Right cardiac atrium (tissue), 5 donors: ENCODE data around the gene BBX. TPM values are rescaled to one million over a fixed set of nuclear protein-coding genes. Genes with fewer than 3 reads are reported as not detected.
A peak's percentile ranks its signal among the peaks of the same experiment; 100 is the strongest.

Experiments used
- ATAC-seq, 2 donors: fragments of 200-7000 bp; cut with Tn5 transposase; one replicate each; pipeline versions ENCODE4 v1.8.0 to v1.9.1; 2020; ENCODE audit warnings: moderate library complexity in 2 of 2, mild to moderate bottlenecking in 1 of 2
- DNase-seq, 3 donors: peaks; one replicate each; pipeline ENCODE4 v3.0.0-alpha.2; 2020
- H3K27ac ChIP-seq: one replicate; pipeline ENCODE4 v1.5.1; 2013; ENCODE audit warnings: mild to moderate bottlenecking, low read length, control low read depth, moderate library complexity
- H3K27me3 ChIP-seq: one replicate; pipeline ENCODE4 v1.6.1; 2013; ENCODE audit not compliant: control insufficient read depth, insufficient read depth
- H3K4me1 ChIP-seq: one replicate; pipeline ENCODE4 v1.6.1; 2013; ENCODE audit warnings: low read length; ENCODE audit not compliant: control insufficient read depth, insufficient read depth
- H3K4me3 ChIP-seq: one replicate; pipeline ENCODE4 v1.5.1; 2013; ENCODE audit warnings: low read length, control low read depth
- H3K9me3 ChIP-seq: one replicate; pipeline ENCODE4 v1.6.1; 2013; ENCODE audit warnings: low read length; ENCODE audit not compliant: control insufficient read depth
- WGBS: extraction: QIAGEN DNeasy Blood & Tissue Kit; methylation state at CpG from one replicate; pipeline ENCODE4 v1.1.7; 2013; 5-methylcytosine and 5-hydroxymethylcytosine counted together
- intact Hi-C, 4 donors: fragments of 100-400 bp; cut with DNase I; formaldehyde crosslinking; loops; one replicate each; pipeline versions ENCODE4 v1.11.0 to v1.14.0; 2022 to 2023
- polyA plus RNA-seq: library from polyadenylated mRNA; stranded (reverse); fragments of 200-250 nt; gene quantifications from one replicate; pipeline ENCODE4 v1.2.3, GENCODE V29; 2013
- total RNA-seq, 4 donors: library from RNA; stranded (reverse); fragmentation: NEBNext Ultra II Directional; extraction: Animal tissue kit (Norgen Biotek cat#: 25700); gene quantifications; one replicate each; pipeline ENCODE4 v1.2.1, GENCODE V29; 2021
- donor health status: healthy with polysubstance abuse.
- donor health status: DM: no; HTN: yes; CAD: no.
- donor health status: DM: no; HTN: no; CAD: no.
- donor health status: DM: no; HTN: yes; CAD: no; lungs with severe emphysema.
- donor health status: DM: yes; HTN: yes; CAD: no.

BBX gene
- total and polyA plus RNA-seq, 5 donors = 10.6 to 57.1 (median 49.2) TPM

DNA sequence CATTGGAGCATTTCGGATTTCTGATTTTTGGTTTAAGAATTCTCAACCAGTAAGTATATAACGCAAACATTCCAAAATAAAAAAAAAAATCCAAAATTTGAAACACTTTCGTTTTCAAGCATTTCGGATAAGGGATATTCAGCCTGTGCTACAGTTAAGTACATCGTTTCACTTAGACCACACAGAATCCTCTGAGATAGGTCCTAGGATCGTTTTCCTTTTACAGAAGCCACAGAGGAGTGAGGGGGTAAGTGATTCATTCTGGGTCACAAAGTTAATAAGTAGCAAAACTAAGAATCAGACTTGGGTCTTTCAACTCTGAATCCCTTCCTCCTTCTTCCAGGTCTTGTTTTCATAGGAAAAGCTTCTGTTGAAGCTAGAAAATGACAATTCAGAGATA lies 249.3 kb downstream of the BBX start:
- ATAC-seq (no peak), DNase-seq (no peak)
- no peaks in the 10 kb centered on the region for H3K27me3 ChIP-seq
- no peak overlapping the region for H3K27ac ChIP-seq
- H3K4me1 ChIP-seq = no peaks in the 10 kb centered on the region
- intact Hi-C loops = no loop called here
- 91% methylated on average over 6 of the region's 6 CpGs for WGBS
- no peaks in the 10 kb centered on the region for H3K9me3 ChIP-seq
- no peak overlapping the region for H3K4me3 ChIP-seq

GRCh38 chr3:107775974-107776373 lies 253.2 kb downstream of the BBX start:
- Histone ChIP-seq H3K27ac (no peak overlapping the region), H3K9me3 (no peaks in the 10 kb centered on the region), H3K4me3 (no peak overlapping the region), H3K4me1 (no peaks in the 10 kb centered on the region), H3K27me3 (no peaks in the 10 kb centered on the region)
- no peak for DNase-seq
- WGBS = 97% methylated on average over 1 of the region's 1 CpG
- intact Hi-C loops = no loop called here
- no peak for ATAC-seq

DNA sequence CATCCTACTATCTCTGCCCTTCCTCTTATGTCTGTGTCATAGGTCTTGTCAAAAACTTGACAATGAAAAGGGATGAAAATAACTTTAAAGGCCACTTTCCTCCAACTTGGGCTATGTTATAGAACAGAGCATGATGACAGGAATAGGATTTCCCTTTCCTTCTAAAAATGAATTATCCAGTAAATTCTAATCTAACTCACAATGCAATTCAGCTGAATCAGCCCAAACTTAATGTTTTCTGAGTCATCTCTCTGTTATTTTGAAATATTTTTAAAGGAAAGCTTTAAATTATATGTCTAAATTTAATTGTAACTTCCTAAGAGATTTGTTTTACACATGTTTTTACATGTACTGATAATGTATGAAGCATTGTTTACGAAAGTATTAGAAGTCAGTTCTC lies 258.5 kb downstream of the BBX start:
- Histone ChIP-seq H3K4me1 (no peaks in the 10 kb centered on the region), H3K9me3 (no peaks in the 10 kb centered on the region), H3K27me3 (no peaks in the 10 kb centered on the region), H3K4me3 (no peak overlapping the region), H3K27ac (no peak overlapping the region)
- intact Hi-C loops = no loop called here
- DNase-seq (no peak), ATAC-seq (no peak)
- WGBS = 100% methylated on average over 1 of the region's 1 CpG

DNA sequence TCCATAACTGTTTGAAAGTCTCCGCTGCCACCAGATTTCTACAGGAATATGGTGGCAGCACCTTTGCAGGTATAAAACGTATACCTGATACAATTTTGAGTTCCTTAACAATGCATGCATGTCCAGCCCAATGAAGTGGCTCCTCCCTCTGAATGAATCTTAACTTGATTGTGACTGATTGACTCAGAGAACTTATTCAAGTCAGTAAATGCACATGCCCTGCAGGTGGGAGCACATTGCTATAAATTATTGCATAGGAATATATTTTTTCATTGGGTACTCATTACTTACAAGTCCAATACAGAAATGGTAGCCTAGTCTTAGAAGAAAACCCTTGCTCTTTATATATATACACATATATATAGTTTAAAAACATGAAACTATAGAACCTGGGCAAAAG lies 259.3 kb downstream of the BBX start:
- no peak for DNase-seq
- Histone ChIP-seq H3K27me3 (no peaks in the 10 kb centered on the region), H3K4me3 (no peak overlapping the region), H3K27ac (no peak overlapping the region), H3K4me1 (no peaks in the 10 kb centered on the region), H3K9me3 (no peaks in the 10 kb centered on the region)
- WGBS = 97% methylated on average over 2 of the region's 2 CpGs
- intact Hi-C loops = no loop called here
- no peak for ATAC-seq

DNA sequence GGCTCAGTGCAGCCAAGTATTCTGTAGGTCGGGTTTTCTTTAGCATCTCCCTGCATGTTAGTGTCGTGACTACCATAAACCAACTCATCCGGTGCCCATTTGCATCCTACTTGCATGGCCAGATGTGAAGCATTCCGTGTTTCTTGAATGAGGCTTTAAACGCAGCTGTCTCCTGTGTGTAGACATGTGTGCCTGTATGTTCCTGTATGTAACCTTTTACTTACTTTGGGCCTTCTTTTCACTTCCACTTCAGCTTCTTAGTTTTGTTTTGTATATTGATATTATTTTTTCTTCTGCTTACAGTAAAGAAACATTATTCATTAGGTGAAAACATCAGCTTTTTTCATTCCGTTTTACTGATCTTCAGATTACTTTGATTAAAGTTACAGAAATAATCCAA lies 267.9 kb downstream of the BBX start:
- H3K4me3 ChIP-seq = no peak overlapping the region
- no peaks in the 10 kb centered on the region for H3K9me3 ChIP-seq
- DNase-seq (no peak), ATAC-seq (no peak)
- WGBS = 95% methylated on average over 6 of the region's 6 CpGs
- no peak overlapping the region for H3K27ac ChIP-seq
- H3K27me3 ChIP-seq = no peaks in the 10 kb centered on the region
- H3K4me1 ChIP-seq = peaks cover 2% of the 10 kb centered on the region
- intact Hi-C loops = no loop called here

- no peak overlapping the region for H3K4me3 ChIP-seq
- DNase-seq (no peak), ATAC-seq (no peak)
- H3K27ac ChIP-seq = no peak overlapping the region
- WGBS = 86% methylated on average over 1 of the region's 1 CpG
- intact Hi-C loops = no loop called here
- H3K27me3 ChIP-seq = no peaks in the 10 kb centered on the region
- H3K4me1 ChIP-seq = peaks cover 2% of the 10 kb centered on the region
- no peaks in the 10 kb centered on the region for H3K9me3 ChIP-seq
Observed at GRCh38 chr3:107791027-107791426, 268.3 kb downstream of the BBX start.

DNA sequence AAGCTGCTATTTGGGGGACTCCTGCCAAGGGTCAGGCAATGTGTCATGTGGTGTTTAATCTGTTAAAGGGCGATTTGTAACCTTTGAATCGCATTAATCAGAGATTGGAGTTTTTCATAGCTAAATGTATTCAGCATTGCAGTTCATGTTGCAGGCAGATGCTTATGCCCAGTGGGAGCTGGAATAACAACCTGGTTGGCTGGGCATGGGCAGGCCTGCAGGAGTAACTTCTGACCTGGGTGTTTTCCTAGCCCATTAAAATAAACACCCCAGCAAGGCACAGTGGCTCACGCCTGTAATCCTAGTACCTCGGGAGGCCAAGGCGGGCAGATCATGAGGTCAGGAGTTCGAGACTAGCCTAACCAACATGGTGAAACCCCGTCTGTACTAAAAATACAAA lies 268.7 kb downstream of the BBX start:
- Histone ChIP-seq H3K27me3 (no peaks in the 10 kb centered on the region), H3K27ac (no peak overlapping the region), H3K9me3 (no peaks in the 10 kb centered on the region), H3K4me1 (peaks cover 2% of the 10 kb centered on the region), H3K4me3 (no peak overlapping the region)
- WGBS = 92% methylated on average over 7 of the region's 7 CpGs
- ATAC-seq = no peak
- intact Hi-C loops = no loop called here
- DNase-seq = no peak

DNA sequence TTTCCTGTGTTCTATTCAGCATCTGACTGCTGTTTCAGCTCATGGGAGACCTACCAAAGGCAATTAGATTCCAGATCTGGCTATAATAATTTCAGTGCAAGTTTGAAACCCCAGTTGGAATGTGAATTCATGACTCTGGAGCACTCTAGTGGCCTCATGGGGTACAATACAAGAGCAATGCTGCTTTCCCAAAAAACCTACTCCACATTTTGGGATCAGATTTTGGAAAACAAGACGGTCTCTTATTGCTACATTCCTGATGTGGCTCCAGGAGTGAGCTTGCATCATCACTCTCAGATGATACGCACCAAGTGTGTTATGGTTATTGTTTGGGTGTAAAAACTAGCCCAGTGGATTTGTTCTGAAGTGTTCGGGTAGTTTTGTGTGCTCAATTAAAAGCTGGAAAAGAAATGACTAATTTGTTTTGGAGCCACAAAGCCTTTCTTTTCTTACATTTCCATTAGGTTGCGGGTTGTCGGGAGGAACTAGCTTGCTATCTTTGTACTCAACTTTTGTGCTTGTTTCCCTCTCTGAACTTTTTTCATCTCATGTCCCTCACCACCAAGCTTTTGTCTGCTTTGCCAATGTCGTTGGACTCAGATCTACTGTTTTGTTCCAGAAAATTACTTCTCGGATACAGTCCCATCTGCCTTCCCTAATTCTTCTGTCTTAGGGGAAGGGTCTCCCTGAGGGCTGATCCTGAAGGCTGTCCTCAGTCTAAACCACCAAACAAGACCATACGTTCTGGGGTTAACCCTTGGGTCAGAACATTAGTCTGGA lies 272.1 kb downstream of the BBX start:
- DNase-seq (peak in 2 of 3 donors; percentile 31 to 61), ATAC-seq (peak; percentile 89 to 90)
- 69% methylated on average over 8 of the region's 8 CpGs for WGBS
- H3K9me3 ChIP-seq = no peaks in the 10 kb centered on the region
- intact Hi-C loops = no loop called here
- H3K27ac ChIP-seq = peak overlapping the region; percentile 82
- peaks cover 2% of the 10 kb centered on the region for H3K4me1 ChIP-seq
- H3K4me3 ChIP-seq = no peak overlapping the region
- no peaks in the 10 kb centered on the region for H3K27me3 ChIP-seq

- H3K4me3 ChIP-seq = no peak overlapping the region
- ATAC-seq (peak; percentile 79 to 83), DNase-seq (peak; percentile 23 to 71 (median 56))
- WGBS = 77% methylated on average over 3 of the region's 3 CpGs
- intact Hi-C loops = no loop called here
- peak overlapping the region; percentile 82 for H3K27ac ChIP-seq
- no peaks in the 10 kb centered on the region for H3K27me3 ChIP-seq
- H3K4me1 ChIP-seq = peaks cover 2% of the 10 kb centered on the region
- no peaks in the 10 kb centered on the region for H3K9me3 ChIP-seq
Observed at GRCh38 chr3:107795514-107796094, 272.8 kb downstream of the BBX start.

GRCh38 chr3:107796791-107797190 lies 274.0 kb downstream of the BBX start:
- H3K9me3 ChIP-seq = no peaks in the 10 kb centered on the region
- intact Hi-C loops = no loop called here

GRCh38 chr3:107797586-107797985 lies 274.8 kb downstream of the BBX start:
- ATAC-seq (no peak), DNase-seq (no peak)
- 98% methylated on average over 1 of the region's 1 CpG for WGBS
- intact Hi-C loops = no loop called here
- Histone ChIP-seq H3K4me3 (no peak overlapping the region), H3K27ac (no peak overlapping the region), H3K4me1 (peaks cover 2% of the 10 kb centered on the region), H3K9me3 (no peaks in the 10 kb centered on the region), H3K27me3 (no peaks in the 10 kb centered on the region)

More at GRCh38 chr3:107796791-107797190, 274.0 kb downstream of the BBX start:
- DNase-seq = no peak
- Histone ChIP-seq H3K27ac (no peak overlapping the region), H3K27me3 (no peaks in the 10 kb centered on the region), H3K4me1 (peaks cover 2% of the 10 kb centered on the region), H3K4me3 (no peak overlapping the region)
- ATAC-seq = no peak
